Suppressor macrophage (primary cell): ENCODE measurements around the gene LDLRAD3.
"Not testable (repeated sequence)": the region's sequence is repeated elsewhere in the genome, so short reads cannot be mapped to it uniquely, and the experiment has no call there.

ENCODE experiments used
- DNase-seq, 4 experiments: peaks; one replicate each; pipeline ENCODE4 v3.0.0-alpha.2; 2020 to 2022

Gene LDLRAD3

GRCh38 chr11:36019722-36020121 is 75.9 kb downstream of the LDLRAD3 start:
- DNase-seq, result peak; percentile 5 to 26 (median 8)

GRCh38 chr11:36022882-36023281 is 79.0 kb downstream of the LDLRAD3 start:
- DNase-seq, result no peak

- no peak for DNase-seq
Measured at GRCh38 chr11:36023922-36024321, 80.1 kb downstream of the LDLRAD3 start.

- no peak for DNase-seq
Measured at GRCh38 chr11:36024716-36025115, 80.9 kb downstream of the LDLRAD3 start.

- no peak for DNase-seq
Measured at GRCh38 chr11:36026315-36026968, 82.6 kb downstream of the LDLRAD3 start.

- DNase-seq, result no peak
Measured at GRCh38 chr11:36027731-36028130, 83.9 kb downstream of the LDLRAD3 start.

GRCh38 chr11:36029616-36030015 is 85.8 kb downstream of the LDLRAD3 start:
- no peak for DNase-seq

GRCh38 chr11:36030731-36031281 is 86.9 kb downstream of the LDLRAD3 start:
- no peak for DNase-seq

- no peak for DNase-seq
Measured at GRCh38 chr11:36033082-36033751, 89.4 kb downstream of the LDLRAD3 start.

- no peak for DNase-seq
Measured at GRCh38 chr11:36033936-36034335, 90.1 kb downstream of the LDLRAD3 start.

GRCh38 chr11:36034551-36035331 is 90.9 kb downstream of the LDLRAD3 start:
- no peak for DNase-seq

GRCh38 chr11:36035454-36035853 is 91.6 kb downstream of the LDLRAD3 start:
- no peak for DNase-seq

GRCh38 chr11:36035999-36036398 is 92.1 kb downstream of the LDLRAD3 start:
- no peak for DNase-seq

GRCh38 chr11:36037031-36037430 is 93.2 kb downstream of the LDLRAD3 start:
- no peak for DNase-seq

- DNase-seq, result no peak
Measured at GRCh38 chr11:36038541-36038940, 94.7 kb downstream of the LDLRAD3 start.

- DNase-seq, result no peak
Measured at GRCh38 chr11:36039471-36039870, 95.6 kb downstream of the LDLRAD3 start.

GRCh38 chr11:36041988-36042611 is 98.2 kb downstream of the LDLRAD3 start:
- DNase-seq, result peak; percentile 18 to 68 (median 40)

- no peak for DNase-seq
Measured at GRCh38 chr11:36044636-36045035, 100.8 kb downstream of the LDLRAD3 start.

- not testable (repeated sequence) for DNase-seq
Measured at GRCh38 chr11:36045945-36046344, 102.1 kb downstream of the LDLRAD3 start.

GRCh38 chr11:36046932-36047331 is 103.1 kb downstream of the LDLRAD3 start:
- no peak for DNase-seq

- no peak for DNase-seq
Measured at GRCh38 chr11:36047344-36047743, 103.5 kb downstream of the LDLRAD3 start.

GRCh38 chr11:36048496-36049247 is 104.8 kb downstream of the LDLRAD3 start:
- DNase-seq, result no peak
